HepG2 (cell line): ENCODE results near the gene IGLL1.

Source experiments
- EP300 ChIP-seq, 3 experiments: sonication (generic) in 1 of 3; formaldehyde crosslinking in 1 of 3; IDR thresholded peaks; 2 replicates each; pipeline versions ENCODE4 v1.5.1 to v1.6.1; 2011 to 2020; ENCODE audit warnings: low read depth in 2 of 3, low read length in 2 of 3, borderline replicate concordance in 1 of 3, improper control_type of control experiment in 1 of 3, mild to moderate bottlenecking in 1 of 3, missing genetic modification reagents in 1 of 3, moderate library complexity in 1 of 3
- JARID2 ChIP-seq: sonication (generic); formaldehyde crosslinking; IDR thresholded peaks from 2 replicates; pipeline ENCODE4 v1.8.1; 2023; ENCODE audit warnings: missing genetic modification reagents, inconsistent platforms; ENCODE audit not compliant: insufficient replicate concordance
- RAD21 ChIP-seq: fragments of 450-650 bp; formaldehyde crosslinking; IDR thresholded peaks from 2 replicates; pipeline ENCODE4 v1.5.0; 2020; ENCODE audit warnings: mild to moderate bottlenecking
- ZC3H4 ChIP-seq: sonication (generic); formaldehyde crosslinking; IDR thresholded peaks from 2 replicates; pipeline ENCODE4 v1.4.0; 2020; ENCODE audit warnings: missing genetic modification reagents, borderline replicate concordance
- ZNF10 ChIP-seq: sonication (generic); formaldehyde crosslinking; IDR thresholded peaks from 2 replicates; pipeline ENCODE4 v1.4.0; 2020; ENCODE audit warnings: mild to moderate bottlenecking, low read depth, missing genetic modification reagents, borderline replicate concordance
- ZNF12 ChIP-seq: sonication (generic); formaldehyde crosslinking; IDR thresholded peaks from 2 replicates; pipeline ENCODE4 v1.5.0; 2020; ENCODE audit warnings: missing genetic modification reagents
- TF ChIP-seq, protein P1 (sequence below): sonication (generic); formaldehyde crosslinking; IDR thresholded peaks from 2 replicates; pipeline ENCODE4 v1.5.0; 2020; ENCODE audit warnings: mild to moderate bottlenecking, missing genetic modification reagents, moderate library complexity

DNA sequence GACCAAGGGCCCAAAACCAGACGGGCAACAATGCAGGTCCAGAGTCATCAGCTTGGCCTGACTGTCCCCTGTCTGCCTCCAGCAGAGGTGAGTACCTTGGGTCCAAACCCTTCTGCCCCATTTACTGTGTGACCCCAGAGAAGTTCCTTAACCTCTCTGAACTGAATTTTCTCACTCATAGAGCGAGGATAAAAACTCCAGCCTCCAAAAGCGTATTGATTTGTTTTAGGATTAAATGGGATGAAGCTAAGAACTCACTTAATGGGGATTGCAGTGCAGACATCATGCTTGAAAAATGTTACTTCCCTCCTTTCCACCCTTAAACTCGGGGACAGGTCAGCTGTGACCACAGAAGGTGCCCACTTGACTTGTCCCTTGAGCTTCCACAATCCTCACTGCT is 22.6 kb downstream of the IGLL1 start:
- TF ChIP-seq JARID2: no peak
- TF ChIP-seq EP300 (IDR thresholded peaks at IDR 0.05; ENCODE audit: low read depth in 2 of 2, low read length in 2 of 2): no peak
- TF ChIP-seq EP300 (CRISPR knock-in tag; IDR thresholded peaks at IDR 0.05; ENCODE audit: borderline replicate concordance): no peak
- TF ChIP-seq, protein P1, sequence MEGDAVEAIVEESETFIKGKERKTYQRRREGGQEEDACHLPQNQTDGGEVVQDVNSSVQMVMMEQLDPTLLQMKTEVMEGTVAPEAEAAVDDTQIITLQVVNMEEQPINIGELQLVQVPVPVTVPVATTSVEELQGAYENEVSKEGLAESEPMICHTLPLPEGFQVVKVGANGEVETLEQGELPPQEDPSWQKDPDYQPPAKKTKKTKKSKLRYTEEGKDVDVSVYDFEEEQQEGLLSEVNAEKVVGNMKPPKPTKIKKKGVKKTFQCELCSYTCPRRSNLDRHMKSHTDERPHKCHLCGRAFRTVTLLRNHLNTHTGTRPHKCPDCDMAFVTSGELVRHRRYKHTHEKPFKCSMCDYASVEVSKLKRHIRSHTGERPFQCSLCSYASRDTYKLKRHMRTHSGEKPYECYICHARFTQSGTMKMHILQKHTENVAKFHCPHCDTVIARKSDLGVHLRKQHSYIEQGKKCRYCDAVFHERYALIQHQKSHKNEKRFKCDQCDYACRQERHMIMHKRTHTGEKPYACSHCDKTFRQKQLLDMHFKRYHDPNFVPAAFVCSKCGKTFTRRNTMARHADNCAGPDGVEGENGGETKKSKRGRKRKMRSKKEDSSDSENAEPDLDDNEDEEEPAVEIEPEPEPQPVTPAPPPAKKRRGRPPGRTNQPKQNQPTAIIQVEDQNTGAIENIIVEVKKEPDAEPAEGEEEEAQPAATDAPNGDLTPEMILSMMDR (CRISPR knock-in tag): no peak
- TF ChIP-seq RAD21 (CRISPR knock-in tag): no peak
- TF ChIP-seq ZNF10 (CRISPR knock-in tag): no peak
- no peak for TF ChIP-seq ZNF12 (CRISPR knock-in tag)
- TF ChIP-seq ZC3H4: no peak
